HG03108 (cell line): Measurements from ENCODE around the gene GOLT1B.

Experiments used
- ATAC-seq: cut with Tn5 transposase; IDR thresholded peaks from one replicate; pipeline ENCODE4 v1.9.1; 2021; ENCODE audit warnings: moderate library complexity; ENCODE audit not compliant: unreplicated experiment

Gene GOLT1B

GRCh38 chr12:21521541-21521940 is 20.0 kb downstream of the GOLT1B start:
- ATAC-seq: no peak

- no peak for ATAC-seq
These were observed 21.6 kb downstream of the GOLT1B start for GRCh38 chr12:21523148-21523547.

- ATAC-seq: no peak
These were observed 24.5 kb downstream of the GOLT1B start, which contains the start of gene SPX for GRCh38 chr12:21526053-21526452. Gene SPX, plus strand, starts transcription at chr12:21526296. Its CDS starts 177 bp downstream, at chr12:21526473.

- no peak for ATAC-seq
These were observed 25.2 kb downstream of the GOLT1B start for GRCh38 chr12:21526721-21527345.

- ATAC-seq: peak; percentile 97
These were observed 26.0 kb downstream of the GOLT1B start for GRCh38 chr12:21527451-21528180.

- no peak for ATAC-seq
These were observed 27.4 kb downstream of the GOLT1B start for GRCh38 chr12:21528953-21529352.

- no peak for ATAC-seq
These were observed 27.9 kb downstream of the GOLT1B start for GRCh38 chr12:21529456-21529855.

- ATAC-seq: no peak
These were observed 36.6 kb downstream of the GOLT1B start for GRCh38 chr12:21538061-21538653.

- no peak for ATAC-seq
These were observed 38.2 kb downstream of the GOLT1B start for GRCh38 chr12:21539797-21540196.

- no peak for ATAC-seq
These were observed 40.2 kb downstream of the GOLT1B start for GRCh38 chr12:21541773-21542172.

- no peak for ATAC-seq
These were observed 40.8 kb downstream of the GOLT1B start for GRCh38 chr12:21542403-21542802.

- ATAC-seq: no peak
These were observed 41.6 kb downstream of the GOLT1B start for GRCh38 chr12:21543151-21543550.

- no peak for ATAC-seq
These were observed 44.0 kb downstream of the GOLT1B start for GRCh38 chr12:21545557-21545956.

- no peak for ATAC-seq
These were observed 45.1 kb downstream of the GOLT1B start for GRCh38 chr12:21546716-21547115.

GRCh38 chr12:21547437-21547836 is 45.8 kb downstream of the GOLT1B start:
- no peak for ATAC-seq

- ATAC-seq: no peak
These were observed 50.4 kb downstream of the GOLT1B start for GRCh38 chr12:21551841-21552465.

- no peak for ATAC-seq
These were observed 51.2 kb downstream of the GOLT1B start for GRCh38 chr12:21552635-21553328.

- ATAC-seq: no peak
These were observed 51.7 kb downstream of the GOLT1B start for GRCh38 chr12:21553329-21553675.

GRCh38 chr12:21558100-21558679 is 56.6 kb downstream of the GOLT1B start:
- ATAC-seq: no peak

- no peak for ATAC-seq
These were observed 58.4 kb downstream of the GOLT1B start for GRCh38 chr12:21559855-21560569.
